Measurements from ENCODE around the gene CRYBB1. TPM values are rescaled to one million over a fixed set of nuclear protein-coding genes. Genes with fewer than 3 reads are reported as not detected.

The CRYBB1 gene
- total RNA-seq, 1 experiment from 2014 or later, result not detected

DNA sequence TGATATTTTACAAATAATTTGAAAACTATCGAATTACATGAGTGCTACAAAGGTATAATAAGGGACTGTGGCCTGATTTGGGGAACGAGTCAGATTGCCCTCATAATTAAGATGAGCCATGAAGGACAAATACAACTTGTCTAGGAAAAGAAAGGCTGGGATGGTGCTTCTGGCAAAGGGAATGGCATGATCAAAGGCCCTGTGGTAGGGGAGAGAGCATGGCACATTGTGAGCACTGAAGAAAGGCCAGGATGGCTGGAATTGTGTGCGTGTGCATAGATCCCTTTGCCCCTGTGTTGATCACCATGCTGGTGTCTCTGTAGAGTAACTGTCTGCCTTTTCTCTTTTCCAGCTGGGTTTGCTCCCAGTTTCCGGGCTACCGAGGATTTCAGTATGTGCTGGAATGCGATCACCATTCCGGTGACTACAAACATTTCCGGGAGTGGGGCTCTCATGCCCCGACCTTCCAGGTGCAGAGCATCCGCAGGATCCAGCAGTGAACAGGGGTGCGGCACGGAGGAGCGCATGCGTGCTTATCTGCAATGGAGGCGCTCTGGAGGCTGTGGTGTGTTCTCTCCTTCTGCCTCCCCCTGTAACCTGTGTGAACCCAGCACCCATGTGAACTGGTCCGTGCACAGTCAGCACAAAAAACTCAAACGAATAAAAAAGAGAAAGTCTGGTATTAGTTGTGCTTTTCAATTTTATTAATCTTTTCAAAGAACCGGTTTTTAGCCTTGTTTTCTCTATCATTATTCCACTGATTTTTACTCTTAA, 12.3 kb upstream of the CRYBB1 start:
- BruUV-seq (replicated peaks), result no TSS peak
- H2AFZ ChIP-seq (ENCODE audit: low read length), result no peak overlapping the region
- no peaks in the 10 kb centered on the region for H3K36me3 ChIP-seq (ENCODE audit: low read depth, low read length)
- H3K9me2 ChIP-seq (replicated peaks; ENCODE audit: low read length), result no peaks in the 10 kb centered on the region
- H3K27ac ChIP-seq (ENCODE audit: low read length), result no peak overlapping the region
- no peaks in the 10 kb centered on the region for H3K4me1 ChIP-seq (ENCODE audit: insufficient read depth, low read length)
- no peaks in the 10 kb centered on the region for H4K20me1 ChIP-seq (ENCODE audit: low read length)
- no peaks in the 10 kb centered on the region for H3F3A ChIP-seq (ENCODE audit: low read length, unreplicated experiment)
- no peak overlapping the region for H3K4me3 ChIP-seq (ENCODE audit: low read length)
- no peak for TF ChIP-seq EZH2 (IDR thresholded peaks at IDR 0.05; ENCODE audit: low read length, unreplicated experiment)
- TF ChIP-seq EZH2phosphoT487 (IDR thresholded peaks at IDR 0.05; ENCODE audit: borderline replicate concordance, low read length), result no peak
- TF ChIP-seq, protein P1, sequence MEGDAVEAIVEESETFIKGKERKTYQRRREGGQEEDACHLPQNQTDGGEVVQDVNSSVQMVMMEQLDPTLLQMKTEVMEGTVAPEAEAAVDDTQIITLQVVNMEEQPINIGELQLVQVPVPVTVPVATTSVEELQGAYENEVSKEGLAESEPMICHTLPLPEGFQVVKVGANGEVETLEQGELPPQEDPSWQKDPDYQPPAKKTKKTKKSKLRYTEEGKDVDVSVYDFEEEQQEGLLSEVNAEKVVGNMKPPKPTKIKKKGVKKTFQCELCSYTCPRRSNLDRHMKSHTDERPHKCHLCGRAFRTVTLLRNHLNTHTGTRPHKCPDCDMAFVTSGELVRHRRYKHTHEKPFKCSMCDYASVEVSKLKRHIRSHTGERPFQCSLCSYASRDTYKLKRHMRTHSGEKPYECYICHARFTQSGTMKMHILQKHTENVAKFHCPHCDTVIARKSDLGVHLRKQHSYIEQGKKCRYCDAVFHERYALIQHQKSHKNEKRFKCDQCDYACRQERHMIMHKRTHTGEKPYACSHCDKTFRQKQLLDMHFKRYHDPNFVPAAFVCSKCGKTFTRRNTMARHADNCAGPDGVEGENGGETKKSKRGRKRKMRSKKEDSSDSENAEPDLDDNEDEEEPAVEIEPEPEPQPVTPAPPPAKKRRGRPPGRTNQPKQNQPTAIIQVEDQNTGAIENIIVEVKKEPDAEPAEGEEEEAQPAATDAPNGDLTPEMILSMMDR (conservative IDR thresholded peaks at IDR 0.05; ENCODE audit: low read depth, low read length), result no peak
- DNase-seq, result no peak
- H3K27me3 ChIP-seq (ENCODE audit: low read length), result no peaks in the 10 kb centered on the region
- intact Hi-C loops (cut with micrococcal nuclease), result no loop called here
- no peak overlapping the region for H3K9ac ChIP-seq (ENCODE audit: low read length)
- H3K4me2 ChIP-seq (ENCODE audit: low read length), result no peak overlapping the region
- H3K79me2 ChIP-seq (ENCODE audit: low read length), result no peaks in the 10 kb centered on the region
- no peaks in the 10 kb centered on the region for H3K9me3 ChIP-seq (ENCODE audit: low read length)
- ATAC-seq, result no peak
- CTCF ChIA-PET, result no interaction called here
- POLR2A ChIA-PET (ENCODE audit: unreplicated experiment), result no interaction called here

DNA sequence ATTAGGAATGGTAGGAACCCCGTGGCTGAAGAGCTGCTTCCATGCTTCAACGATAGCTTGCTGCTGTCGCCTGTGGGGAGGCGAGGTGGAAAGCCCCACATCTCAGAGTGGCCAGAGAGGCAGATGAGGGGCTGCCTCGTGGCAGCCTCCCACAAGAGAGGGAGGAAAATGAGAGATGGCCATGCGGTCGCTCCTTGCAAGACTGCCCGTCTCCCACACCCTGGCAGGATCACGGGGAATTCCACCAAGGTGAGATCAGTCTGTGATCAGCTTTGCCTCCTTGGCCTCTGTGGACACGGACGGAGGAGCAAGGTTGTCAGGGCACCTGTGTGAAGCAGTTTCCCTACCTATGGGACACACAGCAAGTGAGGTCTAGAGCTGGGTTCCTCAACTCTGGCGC, 7.0 kb upstream of the CRYBB1 start:
- Histone ChIP-seq H3K9me3 (ENCODE audit: low read length) (no peaks in the 10 kb centered on the region), H3K36me3 (ENCODE audit: low read depth, low read length) (no peaks in the 10 kb centered on the region), H2AFZ (ENCODE audit: low read length) (no peak overlapping the region), H3K27me3 (ENCODE audit: low read length) (no peaks in the 10 kb centered on the region), H4K20me1 (ENCODE audit: low read length) (no peaks in the 10 kb centered on the region), H3K9ac (ENCODE audit: low read length) (no peak overlapping the region), H3K9me2 (replicated peaks; ENCODE audit: low read length) (no peaks in the 10 kb centered on the region), H3F3A (ENCODE audit: low read length, unreplicated experiment) (no peaks in the 10 kb centered on the region), H3K27ac (ENCODE audit: low read length) (no peak overlapping the region), H3K4me3 (ENCODE audit: low read length) (no peak overlapping the region), H3K79me2 (ENCODE audit: low read length) (no peaks in the 10 kb centered on the region), H3K4me2 (ENCODE audit: low read length) (no peak overlapping the region), H3K4me1 (ENCODE audit: insufficient read depth, low read length) (no peaks in the 10 kb centered on the region)
- POLR2A ChIA-PET (ENCODE audit: unreplicated experiment), result no interaction called here
- ATAC-seq, result no peak
- CTCF ChIA-PET, result no interaction called here
- DNase-seq, result no peak
- BruUV-seq (replicated peaks), result no TSS peak
- intact Hi-C loops (cut with micrococcal nuclease), result no loop called here
- TF ChIP-seq EZH2 (IDR thresholded peaks at IDR 0.05; ENCODE audit: low read length, unreplicated experiment) (no peak), EZH2phosphoT487 (IDR thresholded peaks at IDR 0.05; ENCODE audit: borderline replicate concordance, low read length) (no peak)
- TF ChIP-seq, protein P1 (conservative IDR thresholded peaks at IDR 0.05; ENCODE audit: low read depth, low read length), result no peak

DNA sequence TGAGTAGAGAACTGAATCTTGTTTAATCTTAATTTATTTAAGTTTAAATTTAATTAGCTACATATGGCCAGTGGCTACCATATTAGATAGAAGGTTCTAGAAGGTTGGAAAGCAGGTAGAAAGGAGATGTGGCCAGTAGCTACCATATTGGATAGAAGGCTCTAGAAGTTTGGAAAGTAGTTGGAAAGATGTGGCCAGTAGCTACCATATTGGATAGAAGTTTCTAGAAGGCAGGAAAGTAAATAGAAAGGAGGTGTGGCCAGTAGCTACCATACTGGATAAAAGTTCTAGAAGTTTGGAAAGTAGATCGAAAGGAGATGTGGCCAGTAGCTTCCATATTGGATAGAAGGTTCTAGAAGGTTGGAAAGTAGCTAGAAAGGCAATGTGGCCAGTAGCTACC, 6.2 kb upstream of the CRYBB1 start:
- Histone ChIP-seq H3K9ac (ENCODE audit: low read length) (no peak overlapping the region), H3K4me2 (ENCODE audit: low read length) (no peak overlapping the region), H3K27ac (ENCODE audit: low read length) (no peak overlapping the region), H3K36me3 (ENCODE audit: low read depth, low read length) (no peaks in the 10 kb centered on the region), H3K4me3 (ENCODE audit: low read length) (no peak overlapping the region), H3K79me2 (ENCODE audit: low read length) (no peaks in the 10 kb centered on the region), H3K27me3 (ENCODE audit: low read length) (no peaks in the 10 kb centered on the region), H4K20me1 (ENCODE audit: low read length) (no peaks in the 10 kb centered on the region), H3K9me3 (ENCODE audit: low read length) (no peaks in the 10 kb centered on the region), H3K4me1 (ENCODE audit: insufficient read depth, low read length) (no peaks in the 10 kb centered on the region), H3F3A (ENCODE audit: low read length, unreplicated experiment) (no peaks in the 10 kb centered on the region), H3K9me2 (replicated peaks; ENCODE audit: low read length) (no peaks in the 10 kb centered on the region), H2AFZ (ENCODE audit: low read length) (no peak overlapping the region)
- BruUV-seq (replicated peaks), result no TSS peak
- intact Hi-C loops (cut with micrococcal nuclease), result no loop called here
- ChIA-PET POLR2A (ENCODE audit: unreplicated experiment) (no interaction called here), CTCF (no interaction called here)
- ATAC-seq, result no peak
- no peak for DNase-seq
- TF ChIP-seq, protein P1 (conservative IDR thresholded peaks at IDR 0.05; ENCODE audit: low read depth, low read length), result no peak
- TF ChIP-seq EZH2phosphoT487 (IDR thresholded peaks at IDR 0.05; ENCODE audit: borderline replicate concordance, low read length), result no peak
- TF ChIP-seq EZH2 (IDR thresholded peaks at IDR 0.05; ENCODE audit: low read length, unreplicated experiment), result no peak

Measured in PC-3 (cell line).